Activated naive CD4-positive, alpha-beta T cell treated with anti-CD3 and anti-CD28 coated beads for 36 hours (primary cell): Measurements from ENCODE around the gene MPG. TPM values are rescaled to one million over a fixed set of nuclear protein-coding genes. Genes with fewer than 3 reads are reported as not detected.

Source experiments
- CTCF ChIA-PET: fragments of 350-600 bp; sonication (Branson Sonifier 250); formaldehyde crosslinking; loops from one replicate; lab custom pipeline; 2021; ENCODE audit warnings: antibody characterized with exemption; lab: Charles Lee
- DNase-seq: peaks from one replicate; pipeline ENCODE4 v3.0.0-alpha.2; 2020
- H3K27ac Mint-ChIP-seq: one replicate; pipeline ENCODE4 v1.8.0; 2021; ENCODE audit warnings: mild to moderate bottlenecking, mixed read lengths
- H3K27me3 Mint-ChIP-seq: one replicate; pipeline ENCODE4 v1.8.0; 2021; ENCODE audit warnings: low read depth, mixed read lengths
- H3K36me3 Mint-ChIP-seq: one replicate; pipeline ENCODE4 v1.8.0; 2021; ENCODE audit warnings: low read depth, mixed read lengths
- H3K4me1 Mint-ChIP-seq: one replicate; pipeline ENCODE4 v1.8.0; 2021; ENCODE audit warnings: low read depth, mixed read lengths
- H3K4me3 Mint-ChIP-seq: one replicate; pipeline ENCODE4 v1.8.0; 2021; ENCODE audit warnings: mild to moderate bottlenecking, moderate library complexity, mixed read lengths
- H3K9me3 Mint-ChIP-seq: one replicate; pipeline ENCODE4 v1.8.0; 2021; ENCODE audit warnings: mixed read lengths
- intact Hi-C: fragments of 100-400 bp; cut with micrococcal nuclease; formaldehyde crosslinking; loops from one replicate; pipeline ENCODE4 v1.15.1; 2023
- total RNA-seq, 2 experiments: library from RNA; stranded (reverse); gene quantifications; one replicate each; pipeline ENCODE4 v1.2.3, GENCODE V29; 2021

Gene MPG
- total RNA-seq, 2 experiments from 2014 or later, result 38.6 to 38.8 TPM

DNA sequence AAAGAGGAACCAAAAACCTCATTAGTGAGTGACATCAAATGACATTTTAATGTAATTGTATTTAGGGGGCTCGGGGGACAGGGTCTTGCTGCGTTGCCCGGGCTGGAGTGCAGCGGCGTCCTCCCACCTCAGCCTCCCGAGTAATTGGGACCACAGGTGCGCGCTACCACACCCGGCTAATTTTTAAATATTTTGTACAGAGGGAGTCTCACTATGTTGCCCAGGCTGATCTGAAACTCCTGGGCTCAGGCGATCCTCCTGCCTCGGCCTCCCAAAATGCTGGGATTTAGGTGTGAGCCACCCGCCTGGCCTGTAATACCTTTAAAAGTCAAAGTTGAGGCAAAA is 23.8 kb upstream of the MPG start:
- DNase-seq, result no peak
- Mint-ChIP-seq H3K27ac (no peak overlapping the region), H3K4me3 (peak overlapping the region; percentile 94), H3K36me3 (peaks cover 19% of the 10 kb centered on the region), H3K9me3 (no peaks in the 10 kb centered on the region), H3K27me3 (no peaks in the 10 kb centered on the region), H3K4me1 (peaks cover 31% of the 10 kb centered on the region)
- CTCF ChIA-PET, result no interaction called here
- intact Hi-C loops, result no loop called here

DNA sequence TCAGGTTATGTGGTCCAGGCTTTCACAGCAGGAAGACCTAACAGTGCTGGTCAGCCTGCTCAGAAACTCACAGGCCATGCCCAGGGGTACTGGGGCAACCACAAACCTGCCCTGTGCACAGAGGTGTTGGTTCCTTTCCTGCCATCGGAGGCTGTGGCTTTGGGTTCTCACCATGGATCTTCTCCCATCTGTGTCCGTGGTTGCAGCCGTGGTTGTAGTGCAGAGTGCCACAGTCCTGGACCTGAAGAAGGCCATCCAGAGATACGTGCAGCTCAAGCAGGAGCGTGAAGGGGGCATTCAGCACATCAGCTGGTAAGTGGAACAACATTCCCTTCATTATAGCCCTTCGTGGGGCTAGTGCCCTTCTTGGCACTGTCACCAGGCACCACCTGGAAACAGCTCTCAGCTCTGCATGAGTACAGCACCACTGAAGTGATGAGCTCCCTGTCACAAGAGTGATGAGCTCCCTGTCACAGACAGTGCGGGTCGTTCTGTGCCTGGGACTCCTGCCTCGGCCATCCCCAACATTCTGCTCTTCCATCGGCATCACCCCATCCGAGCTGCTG is 22.4 kb upstream of the MPG start:
- Mint-ChIP-seq H3K27me3 (no peaks in the 10 kb centered on the region), H3K27ac (no peak overlapping the region)

DNA sequence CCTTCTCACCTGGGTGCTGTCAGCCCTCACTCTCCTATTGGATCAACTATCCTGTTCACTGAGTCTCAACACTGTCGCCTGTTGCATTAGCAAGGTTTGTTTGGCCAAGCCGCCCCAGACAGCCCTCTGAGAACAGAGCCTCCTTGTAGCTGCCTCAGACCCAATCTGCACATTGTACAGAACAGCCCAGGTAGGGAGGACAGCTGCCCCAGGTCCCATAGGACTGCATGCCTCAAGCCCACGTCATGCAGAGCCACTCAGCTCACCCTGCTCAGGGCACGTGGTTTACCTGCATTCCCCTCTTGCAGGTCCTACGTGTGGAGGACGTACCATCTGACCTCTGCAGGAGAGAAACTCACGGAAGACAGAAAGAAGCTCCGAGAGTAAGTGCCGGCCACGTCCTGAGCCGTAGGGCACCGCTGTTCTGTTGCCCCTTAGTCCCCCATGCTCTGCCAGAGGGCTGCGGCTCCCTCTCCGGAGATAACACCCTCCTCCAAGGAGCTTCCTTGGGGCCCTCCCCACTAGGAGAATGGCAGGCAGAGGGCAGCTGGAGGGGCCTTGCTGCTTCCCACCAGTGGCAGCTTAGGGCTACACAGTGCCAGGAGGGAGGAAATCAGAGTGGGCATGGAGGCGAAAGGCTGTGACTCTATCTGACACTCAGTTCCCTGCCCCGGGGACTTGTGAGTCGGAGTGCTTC is 21.6 kb upstream of the MPG start:
- H3K36me3 Mint-ChIP-seq, result peaks cover 8% of the 10 kb centered on the region
- no peaks in the 10 kb centered on the region for H3K27me3 Mint-ChIP-seq
- no peak overlapping the region for H3K27ac Mint-ChIP-seq
- H3K4me1 Mint-ChIP-seq, result peaks cover 19% of the 10 kb centered on the region
- intact Hi-C loops, result no loop called here
- CTCF ChIA-PET, result interaction anchor here (1.4 to 2.2 kb wide), 2 partner anchors 10 to 40 kb away, joined by 3 to 14 read pairs; no protein-coding TSS in a partner anchor
- H3K9me3 Mint-ChIP-seq, result no peaks in the 10 kb centered on the region
- no peak for DNase-seq
- H3K4me3 Mint-ChIP-seq, result peak overlapping the region; percentile 9

More for the DNA sequence above, 22.4 kb upstream of the MPG start:
- Mint-ChIP-seq H3K36me3 (peaks cover 14% of the 10 kb centered on the region), H3K9me3 (no peaks in the 10 kb centered on the region), H3K4me1 (peaks cover 27% of the 10 kb centered on the region), H3K4me3 (no peak overlapping the region)
- DNase-seq, result no peak
- CTCF ChIA-PET, result interaction anchor here (2.2 kb wide), 1 partner anchor 40 kb away, joined by 14 read pairs; no protein-coding TSS in a partner anchor
- intact Hi-C loops, result no loop called here

DNA sequence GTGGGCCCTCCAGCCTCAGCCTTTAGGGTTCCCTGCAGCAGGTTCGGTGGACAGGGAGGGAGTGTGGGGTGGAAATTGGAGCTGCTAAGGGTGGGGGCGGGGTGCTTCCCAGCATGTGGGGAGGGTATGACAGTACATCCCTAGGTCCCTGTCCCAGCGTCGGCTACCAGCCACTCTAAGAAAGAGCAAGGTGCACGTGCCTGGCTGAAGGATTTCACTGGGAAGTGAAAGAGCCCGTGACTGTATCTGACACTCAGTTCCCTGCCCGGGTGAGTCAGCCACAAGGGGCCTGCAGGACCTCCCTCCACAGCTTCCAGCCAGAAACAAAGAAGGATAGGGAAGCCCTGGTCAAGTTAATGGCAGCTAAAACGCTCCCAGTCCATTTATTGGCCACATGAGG is 20.3 kb upstream of the MPG start:
- H3K4me1 Mint-ChIP-seq, result peaks cover 13% of the 10 kb centered on the region
- peaks cover 6% of the 10 kb centered on the region for H3K36me3 Mint-ChIP-seq
- DNase-seq, result no peak
- CTCF ChIA-PET, result interaction anchor here (1.2 to 2.2 kb wide), 3 partner anchors 9 to 39 kb away, joined by 3 to 14 read pairs (median 3); no protein-coding TSS in a partner anchor
- no peaks in the 10 kb centered on the region for H3K27me3 Mint-ChIP-seq
- H3K27ac Mint-ChIP-seq, result no peak overlapping the region
- intact Hi-C loops, result no loop called here
- H3K4me3 Mint-ChIP-seq, result no peak overlapping the region
- no peaks in the 10 kb centered on the region for H3K9me3 Mint-ChIP-seq

DNA sequence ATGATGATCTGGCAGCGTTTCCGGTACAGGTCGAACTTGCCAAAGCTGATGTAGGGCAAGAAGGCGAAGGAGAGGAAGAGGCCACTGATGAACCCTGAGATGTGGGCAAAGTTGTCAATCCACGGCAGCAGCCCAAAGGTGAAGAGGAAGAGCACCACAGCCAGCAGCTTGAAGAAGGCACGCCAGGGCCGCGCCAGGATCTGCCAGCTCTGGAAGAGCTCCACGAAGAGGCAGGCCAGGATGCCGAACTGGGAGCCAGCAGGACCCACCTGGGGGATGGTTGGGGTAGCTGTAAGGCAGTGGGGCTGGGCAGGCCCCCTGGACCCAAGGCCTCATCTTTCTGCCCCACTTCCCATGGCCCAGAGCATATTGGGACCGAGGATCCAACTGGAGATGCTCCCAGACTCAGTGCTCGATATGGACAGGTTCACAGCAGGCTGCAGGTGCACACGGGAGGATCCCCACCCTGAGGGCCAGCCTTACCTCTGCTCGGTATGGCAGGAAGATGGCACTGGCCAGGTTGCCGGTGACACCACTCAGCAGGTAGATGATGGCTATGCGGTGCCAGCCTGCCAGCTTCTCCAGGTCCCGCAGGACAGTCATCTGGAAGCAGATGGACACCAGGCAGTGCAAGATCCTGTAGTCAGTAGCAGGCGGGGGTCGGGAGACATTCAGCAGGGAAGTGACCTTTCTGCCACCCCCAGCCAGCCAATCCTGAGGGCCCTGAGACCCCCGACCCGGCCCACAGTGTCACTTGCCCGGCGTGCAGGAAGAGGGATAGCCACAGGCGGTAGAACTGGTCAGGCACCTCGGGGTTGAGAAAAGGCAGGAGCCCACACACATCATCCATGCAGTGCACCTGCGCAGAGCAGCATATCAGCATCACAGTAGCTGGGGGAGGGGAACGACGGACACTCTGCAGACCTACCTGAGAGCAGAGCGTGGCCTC is 19.3 kb upstream of the MPG start:
- CTCF ChIA-PET, result interaction anchor here (1.2 kb wide), 1 partner anchor 38 kb away, joined by 3 read pairs; no protein-coding TSS in a partner anchor
- H3K36me3 Mint-ChIP-seq, result peaks cover 3% of the 10 kb centered on the region
- no peak overlapping the region for H3K27ac Mint-ChIP-seq
- peaks cover 9% of the 10 kb centered on the region for H3K4me1 Mint-ChIP-seq
- intact Hi-C loops, result no loop called here
- no peak for DNase-seq
- H3K27me3 Mint-ChIP-seq, result no peaks in the 10 kb centered on the region
- H3K9me3 Mint-ChIP-seq, result no peaks in the 10 kb centered on the region
- H3K4me3 Mint-ChIP-seq, result no peak overlapping the region

DNA sequence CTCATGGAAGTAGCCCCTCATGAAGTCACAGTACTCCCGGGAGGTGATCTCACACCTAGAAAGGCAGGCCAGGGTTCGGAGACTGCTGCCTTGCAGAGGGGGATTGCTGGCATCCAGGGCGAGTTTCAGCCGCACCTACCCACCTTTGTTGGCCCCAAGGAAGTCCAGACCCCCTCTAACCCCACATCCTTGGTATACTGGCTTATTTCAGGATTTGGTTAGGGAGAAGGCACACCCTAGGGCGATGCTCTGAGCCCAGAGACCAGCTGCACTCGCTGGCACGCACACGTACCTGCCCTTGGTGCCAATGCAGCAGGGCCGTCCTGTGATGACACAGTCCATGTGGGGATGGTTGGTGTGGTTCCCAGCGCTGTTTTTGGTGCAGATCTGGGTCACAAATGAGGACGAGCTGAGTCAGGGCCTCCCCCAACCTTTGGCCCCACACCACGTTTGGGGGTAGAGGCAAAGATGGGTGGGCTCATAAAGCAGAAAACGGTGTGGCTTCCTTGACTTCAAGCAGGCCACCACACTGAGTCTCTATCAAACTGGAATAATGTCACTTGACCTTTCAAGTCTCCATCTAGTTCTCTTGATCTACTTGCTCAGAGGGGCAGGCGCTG is 18.5 kb upstream of the MPG start:
- DNase-seq, result no peak
- peaks cover 6% of the 10 kb centered on the region for H3K4me1 Mint-ChIP-seq
- no peaks in the 10 kb centered on the region for H3K27me3 Mint-ChIP-seq
- H3K4me3 Mint-ChIP-seq, result no peak overlapping the region
- intact Hi-C loops, result no loop called here
- CTCF ChIA-PET, result interaction anchor here (1.6 kb wide), 1 partner anchor 37 kb away, joined by 11 read pairs; no protein-coding TSS in a partner anchor
- peaks cover 3% of the 10 kb centered on the region for H3K36me3 Mint-ChIP-seq
- H3K9me3 Mint-ChIP-seq, result no peaks in the 10 kb centered on the region
- H3K27ac Mint-ChIP-seq, result no peak overlapping the region

DNA sequence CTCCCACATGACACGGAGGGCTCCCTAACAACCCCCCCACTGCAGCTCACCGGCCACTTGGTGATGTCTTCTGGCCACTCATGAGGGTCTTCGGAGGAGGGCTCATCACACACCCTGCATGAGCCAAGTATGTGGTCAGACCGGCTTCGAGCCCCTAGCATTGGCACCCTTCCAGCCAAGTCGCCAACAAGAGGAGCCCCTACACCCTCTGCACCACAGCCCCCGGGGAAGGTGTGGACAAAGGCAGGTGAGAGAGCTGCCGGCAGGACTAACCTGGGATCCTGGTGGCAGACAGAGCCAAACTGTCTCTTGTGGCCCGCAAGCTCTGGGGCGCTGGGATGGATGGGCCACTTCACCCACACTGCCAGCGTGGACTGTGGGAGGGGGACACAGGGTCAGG is 17.9 kb upstream of the MPG start:
- CTCF ChIA-PET, result interaction anchor here (1.6 kb wide), 1 partner anchor 36 kb away, joined by 11 read pairs; no protein-coding TSS in a partner anchor
- Mint-ChIP-seq H3K4me3 (no peak overlapping the region), H3K27ac (no peak overlapping the region), H3K4me1 (peaks cover under 1% of the 10 kb centered on the region), H3K36me3 (peaks cover 3% of the 10 kb centered on the region), H3K27me3 (no peaks in the 10 kb centered on the region), H3K9me3 (no peaks in the 10 kb centered on the region)
- no peak for DNase-seq
- intact Hi-C loops, result no loop called here

DNA sequence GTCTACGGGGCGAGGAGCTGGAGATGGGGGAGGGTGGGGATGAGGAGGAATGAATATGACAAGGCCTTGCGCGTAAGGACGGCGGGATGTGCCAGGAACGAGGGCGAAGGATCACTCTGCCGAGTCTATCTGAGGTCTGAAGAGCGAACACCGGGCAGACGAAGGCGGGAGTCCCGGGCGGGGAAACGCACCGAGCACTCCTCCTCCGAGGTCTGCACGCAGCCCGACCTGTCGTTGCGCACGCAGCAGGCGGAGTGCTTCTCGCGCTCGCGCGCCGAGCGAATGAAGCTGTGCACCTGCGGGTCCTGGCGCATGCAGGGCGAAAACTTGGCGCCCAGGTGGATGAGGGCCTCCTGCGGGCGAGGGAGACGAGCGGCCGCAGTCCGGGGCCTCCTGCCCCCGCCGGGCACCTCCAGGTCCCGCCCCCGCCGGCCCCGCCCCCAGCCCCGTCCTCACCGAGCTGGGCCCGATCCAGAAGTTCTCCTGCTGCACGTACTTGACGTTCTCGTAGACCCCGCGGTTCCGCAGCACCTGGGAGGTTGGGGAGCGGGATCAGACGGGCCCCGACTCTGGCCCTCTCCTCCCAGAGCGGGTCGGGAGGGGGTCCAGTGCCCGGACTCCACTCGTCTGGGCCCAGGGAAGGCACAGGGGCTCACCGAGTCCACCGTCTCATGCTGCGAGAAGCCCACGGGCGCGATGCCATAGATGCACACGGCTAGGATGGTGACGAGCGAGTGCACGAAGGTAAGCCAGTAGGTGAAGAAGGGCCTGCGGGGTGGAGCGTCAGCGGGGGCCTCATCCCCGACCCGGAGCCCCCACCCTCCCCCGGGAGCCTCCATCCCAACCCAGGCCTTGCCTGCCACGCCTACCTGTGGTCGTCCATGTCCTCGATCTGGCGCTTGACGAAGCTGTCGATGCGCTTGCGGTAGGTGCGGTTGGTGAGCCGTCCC is 16.8 kb upstream of the MPG start:
- intact Hi-C loops, result no loop called here
- Mint-ChIP-seq H3K27me3 (peaks cover 3% of the 10 kb centered on the region), H3K27ac (no peak overlapping the region), H3K4me3 (no peak overlapping the region), H3K36me3 (peaks cover 3% of the 10 kb centered on the region), H3K4me1 (peaks cover 4% of the 10 kb centered on the region), H3K9me3 (no peaks in the 10 kb centered on the region)
- no peak for DNase-seq
- CTCF ChIA-PET, result interaction anchor here (1.6 to 10.7 kb wide), 2 partner anchors 34 to 35 kb away, joined by 11 to 216 read pairs; no protein-coding TSS in a partner anchor

DNA sequence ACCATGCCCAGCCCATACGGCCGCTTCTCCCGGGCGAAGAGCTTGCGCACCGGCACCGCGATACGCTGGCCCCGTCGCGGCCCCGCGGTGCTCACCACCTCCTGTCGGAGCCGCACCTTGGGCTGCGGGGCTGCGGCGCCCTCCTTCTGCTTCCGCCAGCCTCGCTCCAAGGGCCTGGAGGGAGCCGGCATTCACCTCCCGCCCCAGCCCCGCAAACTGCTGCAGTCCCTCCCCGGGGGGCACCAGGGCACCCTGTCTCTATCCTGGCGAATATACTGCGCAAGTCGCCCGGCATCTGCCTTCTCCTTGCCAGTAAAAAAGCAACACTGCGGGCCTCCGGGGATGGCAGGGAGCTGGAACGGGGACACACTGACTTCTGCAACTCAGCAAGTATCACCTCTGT is 16.1 kb upstream of the MPG start:
- H3K4me3 Mint-ChIP-seq, result no peak overlapping the region
- H3K9me3 Mint-ChIP-seq, result no peaks in the 10 kb centered on the region
- H3K27me3 Mint-ChIP-seq, result peaks cover 3% of the 10 kb centered on the region
- intact Hi-C loops, result no loop called here
- CTCF ChIA-PET, result interaction anchor here (10.7 kb wide), 1 partner anchor 33 kb away, joined by 216 read pairs; no protein-coding TSS in a partner anchor
- H3K4me1 Mint-ChIP-seq, result peaks cover 4% of the 10 kb centered on the region
- peaks cover 3% of the 10 kb centered on the region for H3K36me3 Mint-ChIP-seq
- DNase-seq, result no peak
- no peak overlapping the region for H3K27ac Mint-ChIP-seq

DNA sequence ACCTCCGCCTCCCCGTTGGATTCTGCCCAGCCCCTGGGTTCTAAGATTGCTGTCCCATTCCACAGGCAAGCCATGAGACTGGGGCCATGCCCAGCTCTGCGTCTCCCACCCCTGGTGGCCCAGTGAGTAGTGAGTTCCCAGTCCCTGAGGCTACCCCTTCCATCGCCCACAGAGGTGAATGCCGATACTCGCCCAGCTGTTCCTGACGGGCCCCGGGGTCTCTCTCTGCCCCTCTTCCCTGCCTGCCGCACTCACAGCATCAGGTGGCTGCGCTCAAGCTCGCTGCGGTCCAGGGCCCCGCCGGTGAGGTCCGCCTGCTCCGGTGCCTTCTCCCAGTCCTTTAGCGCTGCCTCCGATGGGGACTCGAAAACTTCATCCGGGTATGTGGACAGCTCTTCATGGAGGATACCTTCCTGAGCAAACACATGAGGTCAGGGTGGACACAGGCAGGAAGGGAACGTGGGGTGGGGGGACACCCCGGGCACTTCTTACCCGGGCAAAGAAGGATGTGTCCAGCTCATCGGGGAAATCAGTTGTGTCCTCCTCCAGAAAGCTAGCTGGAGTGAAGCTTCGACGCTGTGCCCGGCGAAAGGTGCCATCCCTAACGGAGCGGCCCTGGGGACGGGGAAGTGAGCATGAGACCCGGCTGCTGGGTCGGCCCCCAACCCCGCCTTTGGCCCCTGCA is 15.6 kb upstream of the MPG start:
- peaks cover 3% of the 10 kb centered on the region for H3K27me3 Mint-ChIP-seq
- no peak overlapping the region for H3K27ac Mint-ChIP-seq

More for the DNA sequence above, 15.6 kb upstream of the MPG start:
- CTCF ChIA-PET, result interaction anchor here (4.1 to 10.7 kb wide), 2 partner anchors 14 to 33 kb away, joined by 37 to 216 read pairs; partner anchors contain the start of gene MPG
- intact Hi-C loops, result no loop called here
- H3K4me1 Mint-ChIP-seq, result peaks cover 4% of the 10 kb centered on the region
- H3K4me3 Mint-ChIP-seq, result no peak overlapping the region
- no peak for DNase-seq
- no peaks in the 10 kb centered on the region for H3K9me3 Mint-ChIP-seq
- peaks cover under 1% of the 10 kb centered on the region for H3K36me3 Mint-ChIP-seq
